GM12892 (cell line): ENCODE results near the gene NAPEPLD.
"Not testable (repeated sequence)": the region's sequence is repeated elsewhere in the genome, so short reads cannot be mapped to it uniquely, and the experiment has no call there.

ENCODE experiments used
- POLR2A ChIP-seq: IDR thresholded peaks from 2 replicates; pipeline ENCODE4 v1.6.1; 2011; ENCODE audit warnings: low read depth, low read length, control low read depth
- POLR2AphosphoS5 ChIP-seq: IDR thresholded peaks from 2 replicates; pipeline ENCODE4 v1.6.1; 2011; ENCODE audit warnings: low read depth, low read length, control low read depth
- TAF1 ChIP-seq: IDR thresholded peaks from 2 replicates; pipeline ENCODE4 v1.6.1; 2011; ENCODE audit warnings: low read depth, mild to moderate bottlenecking, control low read depth, low read length, borderline replicate concordance

DNA sequence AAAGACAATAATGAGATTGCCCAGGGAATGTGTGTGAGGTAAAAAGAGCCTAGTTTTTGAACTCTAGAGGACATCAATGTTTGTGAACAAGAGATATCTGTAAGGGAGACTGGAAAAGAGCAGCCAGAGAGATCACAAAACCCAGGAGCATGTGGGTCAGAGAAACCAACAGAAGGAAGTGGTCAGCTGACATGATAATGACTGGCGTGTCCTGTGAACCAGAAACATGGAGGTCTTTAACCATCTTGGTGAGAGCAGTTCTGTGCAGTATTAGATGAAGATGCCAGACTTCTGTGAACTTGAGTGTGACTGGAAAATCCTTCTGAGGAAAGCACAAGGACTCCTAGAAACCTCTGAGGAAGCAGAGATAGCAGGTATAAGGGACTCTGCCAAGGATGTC, 10.2 kb upstream of the NAPEPLD start:
- TF ChIP-seq POLR2AphosphoS5, TAF1, POLR2A: not testable (repeated sequence)
